ENCODE measurements around the gene P2RY12.

The P2RY12 gene
- 0 reads per million in 3 donors for total RNA-seq

DNA sequence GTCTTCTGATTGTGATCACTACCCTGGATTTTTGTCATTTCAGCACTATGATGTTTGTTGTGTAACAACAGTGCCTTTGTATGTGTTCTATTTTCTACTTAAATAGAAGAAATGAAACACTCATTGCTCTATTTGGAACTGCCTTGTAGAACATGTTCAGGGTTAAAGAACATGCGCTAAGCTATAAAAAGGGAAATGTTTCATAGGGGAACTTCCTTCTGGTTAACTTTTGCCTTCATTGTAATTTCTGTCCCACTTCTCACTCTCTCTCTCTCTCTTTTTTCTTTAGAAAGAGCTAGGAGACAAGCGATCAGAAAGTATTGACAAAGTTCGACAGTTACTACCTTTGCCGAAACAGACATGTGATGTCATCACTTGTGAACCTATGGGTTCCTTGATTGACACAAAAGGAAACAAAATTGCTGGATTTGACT is at the start of gene P2RY12:
Gene P2RY12 (minus strand): TSS at position 13 of the 434 bp plus-strand sequence. CDS start 45,908 bp downstream, outside the sequence.
- DNase-seq = no peak
- Histone ChIP-seq H3K4me3 (ENCODE audit: insufficient read depth, low read depth, low read length, poor library complexity, severe bottlenecking) (no peak within 1 kb of the TSS), H3K27me3 (replicated peaks; ENCODE audit: control insufficient read depth, insufficient read depth, low read length, poor library complexity, severe bottlenecking) (no peaks in the 10 kb centered on the region), H3K4me1 (ENCODE audit: control insufficient read depth, insufficient read depth, low read length, poor library complexity, severe bottlenecking) (no peaks in the 10 kb centered on the region), H3K36me3 (ENCODE audit: control insufficient read depth, insufficient read depth, low read length) (no peaks in the 10 kb centered on the region), H3K27ac (ENCODE audit: insufficient read depth, low read length, poor library complexity, severe bottlenecking) (no peak within 1 kb of the TSS), H3K9me3 (ENCODE audit: control insufficient read depth, low read length) (no peaks in the 10 kb centered on the region)

DNA sequence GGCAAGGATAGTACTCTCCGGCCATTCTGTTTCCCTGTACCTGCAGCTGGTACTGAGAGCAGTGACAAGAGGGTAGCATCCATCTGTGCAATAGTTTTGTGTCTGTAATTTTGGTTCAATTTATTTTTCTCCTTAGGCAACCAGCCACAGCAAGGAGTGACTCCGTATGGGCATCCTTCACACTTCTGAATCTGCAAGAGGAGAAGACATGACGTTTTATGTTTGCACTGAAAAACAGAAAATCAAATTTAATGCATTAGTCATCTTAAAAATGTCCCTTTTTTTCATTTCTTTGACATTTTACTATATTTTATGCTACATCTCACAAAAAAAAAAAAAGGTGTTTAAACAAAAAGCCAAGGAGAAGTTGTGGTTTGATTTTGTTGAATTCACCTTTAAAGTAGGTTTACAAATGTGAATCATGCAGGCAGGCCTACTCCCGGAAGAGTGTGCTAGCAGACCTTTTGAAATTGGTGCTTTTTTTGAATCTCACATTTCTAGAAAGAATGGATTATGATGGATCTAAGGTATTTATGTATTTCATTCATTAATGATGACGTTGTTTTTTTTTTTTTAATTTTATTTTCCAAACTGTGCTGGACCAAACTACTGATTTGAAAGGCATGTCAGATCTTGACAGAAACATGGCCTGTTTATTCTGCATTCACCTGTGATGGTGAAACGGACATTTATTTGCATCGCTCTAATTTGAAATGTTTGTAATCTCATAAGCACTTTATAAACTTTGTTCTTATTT is 48.2 kb upstream of the P2RY12 start:
- DNase-seq = no peak
- Histone ChIP-seq H3K27ac (ENCODE audit: insufficient read depth, low read length, poor library complexity, severe bottlenecking) (no peak overlapping the region), H3K4me3 (ENCODE audit: insufficient read depth, low read depth, low read length, poor library complexity, severe bottlenecking) (no peak overlapping the region)

DNA sequence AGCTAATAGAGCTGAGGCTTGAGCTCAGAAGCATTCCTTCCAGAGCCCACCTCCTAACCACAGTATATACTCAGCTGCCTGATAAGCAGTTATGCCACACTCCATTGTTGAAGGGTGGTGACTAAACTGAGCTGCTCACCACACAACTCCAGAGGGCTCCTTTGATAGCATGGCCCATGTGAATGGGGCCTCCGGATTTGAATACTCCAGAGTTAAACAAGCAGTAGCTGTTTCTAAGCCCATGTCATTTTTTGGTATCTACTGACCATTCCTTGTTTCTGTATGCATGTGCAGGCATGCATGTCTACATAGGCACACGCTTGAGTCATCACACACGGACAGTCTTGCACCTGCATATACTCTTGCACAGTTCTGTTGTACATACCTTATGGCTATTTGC is 47.4 kb upstream of the P2RY12 start:
- no peak for DNase-seq
- no peaks in the 10 kb centered on the region for H3K4me1 ChIP-seq (ENCODE audit: control insufficient read depth, insufficient read depth, low read length, poor library complexity, severe bottlenecking)
- no peaks in the 10 kb centered on the region for H3K36me3 ChIP-seq (ENCODE audit: control insufficient read depth, insufficient read depth, low read length)
- H3K4me3 ChIP-seq (ENCODE audit: insufficient read depth, low read depth, low read length, poor library complexity, severe bottlenecking) = no peak overlapping the region
- no peak overlapping the region for H3K27ac ChIP-seq (ENCODE audit: insufficient read depth, low read length, poor library complexity, severe bottlenecking)
- H3K9me3 ChIP-seq (ENCODE audit: control insufficient read depth, low read length) = no peaks in the 10 kb centered on the region
- H3K27me3 ChIP-seq (replicated peaks; ENCODE audit: control insufficient read depth, insufficient read depth, low read length, poor library complexity, severe bottlenecking) = no peaks in the 10 kb centered on the region

More for the DNA sequence above, 48.2 kb upstream of the P2RY12 start:
- no peaks in the 10 kb centered on the region for H3K27me3 ChIP-seq (replicated peaks; ENCODE audit: control insufficient read depth, insufficient read depth, low read length, poor library complexity, severe bottlenecking)
- no peaks in the 10 kb centered on the region for H3K36me3 ChIP-seq (ENCODE audit: control insufficient read depth, insufficient read depth, low read length)
- H3K9me3 ChIP-seq (ENCODE audit: control insufficient read depth, low read length) = no peaks in the 10 kb centered on the region
- H3K4me1 ChIP-seq (ENCODE audit: control insufficient read depth, insufficient read depth, low read length, poor library complexity, severe bottlenecking) = no peaks in the 10 kb centered on the region

DNA sequence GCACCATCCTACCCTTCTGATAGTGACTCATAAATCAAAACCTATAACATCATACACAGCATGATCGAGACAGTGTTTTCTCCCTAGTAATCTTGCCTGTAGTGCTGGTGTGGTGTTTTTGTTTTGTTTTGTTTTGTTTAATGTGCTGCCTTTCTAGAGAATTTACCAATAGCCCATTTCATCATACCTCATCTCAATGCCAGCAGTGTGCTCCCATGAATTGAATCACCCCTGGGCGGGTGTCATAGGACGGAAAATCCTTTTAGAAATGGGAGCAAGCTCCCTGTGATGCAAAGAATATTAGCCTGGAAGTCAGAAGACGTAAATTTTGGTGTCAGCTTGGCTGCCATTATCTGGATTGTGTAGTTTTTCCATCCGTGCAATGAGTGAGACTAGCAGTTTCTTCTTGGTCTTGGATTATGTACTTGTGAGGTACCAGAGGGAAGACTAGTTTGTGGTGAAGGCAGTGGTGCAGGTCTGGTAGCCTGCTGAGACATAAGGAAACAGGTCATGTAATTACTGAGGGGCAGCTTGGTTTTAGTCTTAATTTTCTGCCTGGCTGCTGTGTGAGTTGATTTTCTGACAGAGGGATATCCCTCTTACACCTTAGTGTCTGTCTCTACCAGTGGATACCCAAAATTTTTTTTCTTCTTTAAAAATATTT is 46.4 kb upstream of the P2RY12 start:
- no peak overlapping the region for H3K27ac ChIP-seq (ENCODE audit: insufficient read depth, low read length, poor library complexity, severe bottlenecking)
- no peak overlapping the region for H3K4me3 ChIP-seq (ENCODE audit: insufficient read depth, low read depth, low read length, poor library complexity, severe bottlenecking)
- no peaks in the 10 kb centered on the region for H3K36me3 ChIP-seq (ENCODE audit: control insufficient read depth, insufficient read depth, low read length)
- H3K9me3 ChIP-seq (ENCODE audit: control insufficient read depth, low read length) = no peaks in the 10 kb centered on the region
- H3K4me1 ChIP-seq (ENCODE audit: control insufficient read depth, insufficient read depth, low read length, poor library complexity, severe bottlenecking) = no peaks in the 10 kb centered on the region
- DNase-seq = no peak
- H3K27me3 ChIP-seq (replicated peaks; ENCODE audit: control insufficient read depth, insufficient read depth, low read length, poor library complexity, severe bottlenecking) = no peaks in the 10 kb centered on the region

DNA sequence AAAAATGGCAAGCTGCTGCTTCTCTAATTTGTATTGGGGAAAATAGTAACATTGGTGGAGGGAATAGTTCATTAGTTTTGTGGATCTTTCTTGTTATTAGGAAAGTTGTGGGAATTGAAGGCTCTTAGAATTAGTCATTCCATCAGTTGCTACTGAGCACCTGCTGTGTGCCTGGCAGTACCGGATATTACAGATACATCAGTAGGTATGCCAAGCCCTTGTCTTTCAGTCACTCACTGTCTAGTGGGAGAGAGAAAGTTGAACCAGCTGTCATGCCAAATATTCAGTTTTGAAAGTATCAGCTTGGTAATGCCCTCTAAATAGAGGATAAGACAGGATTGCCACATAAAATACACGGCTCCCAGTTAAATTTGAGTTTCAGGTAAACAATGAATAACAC is 43.8 kb upstream of the P2RY12 start:
- Histone ChIP-seq H3K4me3 (ENCODE audit: insufficient read depth, low read depth, low read length, poor library complexity, severe bottlenecking) (no peak overlapping the region), H3K27ac (ENCODE audit: insufficient read depth, low read length, poor library complexity, severe bottlenecking) (no peak overlapping the region), H3K4me1 (ENCODE audit: control insufficient read depth, insufficient read depth, low read length, poor library complexity, severe bottlenecking) (no peaks in the 10 kb centered on the region), H3K9me3 (ENCODE audit: control insufficient read depth, low read length) (no peaks in the 10 kb centered on the region), H3K27me3 (replicated peaks; ENCODE audit: control insufficient read depth, insufficient read depth, low read length, poor library complexity, severe bottlenecking) (no peaks in the 10 kb centered on the region), H3K36me3 (ENCODE audit: control insufficient read depth, insufficient read depth, low read length) (no peaks in the 10 kb centered on the region)
- no peak for DNase-seq

DNA sequence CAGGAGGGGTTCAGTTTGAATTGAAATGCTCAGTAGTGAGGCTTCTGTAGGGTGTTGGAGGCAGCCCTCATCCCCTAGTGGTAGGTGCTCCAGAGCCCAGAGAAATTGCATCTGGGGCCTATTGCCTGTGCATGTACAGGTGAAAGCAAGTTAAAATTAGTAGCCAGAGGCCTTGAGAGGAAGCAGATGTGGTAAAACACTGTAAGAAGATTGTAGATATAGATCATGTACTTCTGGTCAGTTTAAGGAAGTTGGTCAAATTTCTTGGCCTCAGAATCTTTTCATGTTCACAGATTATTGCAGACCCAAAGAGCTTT is 41.7 kb upstream of the P2RY12 start:
- no peak overlapping the region for H3K4me3 ChIP-seq (ENCODE audit: insufficient read depth, low read depth, low read length, poor library complexity, severe bottlenecking)
- no peak overlapping the region for H3K27ac ChIP-seq (ENCODE audit: insufficient read depth, low read length, poor library complexity, severe bottlenecking)
- H3K4me1 ChIP-seq (ENCODE audit: control insufficient read depth, insufficient read depth, low read length, poor library complexity, severe bottlenecking) = no peaks in the 10 kb centered on the region
- no peaks in the 10 kb centered on the region for H3K36me3 ChIP-seq (ENCODE audit: control insufficient read depth, insufficient read depth, low read length)
- no peaks in the 10 kb centered on the region for H3K9me3 ChIP-seq (ENCODE audit: control insufficient read depth, low read length)
- no peak for DNase-seq
- no peaks in the 10 kb centered on the region for H3K27me3 ChIP-seq (replicated peaks; ENCODE audit: control insufficient read depth, insufficient read depth, low read length, poor library complexity, severe bottlenecking)

DNA sequence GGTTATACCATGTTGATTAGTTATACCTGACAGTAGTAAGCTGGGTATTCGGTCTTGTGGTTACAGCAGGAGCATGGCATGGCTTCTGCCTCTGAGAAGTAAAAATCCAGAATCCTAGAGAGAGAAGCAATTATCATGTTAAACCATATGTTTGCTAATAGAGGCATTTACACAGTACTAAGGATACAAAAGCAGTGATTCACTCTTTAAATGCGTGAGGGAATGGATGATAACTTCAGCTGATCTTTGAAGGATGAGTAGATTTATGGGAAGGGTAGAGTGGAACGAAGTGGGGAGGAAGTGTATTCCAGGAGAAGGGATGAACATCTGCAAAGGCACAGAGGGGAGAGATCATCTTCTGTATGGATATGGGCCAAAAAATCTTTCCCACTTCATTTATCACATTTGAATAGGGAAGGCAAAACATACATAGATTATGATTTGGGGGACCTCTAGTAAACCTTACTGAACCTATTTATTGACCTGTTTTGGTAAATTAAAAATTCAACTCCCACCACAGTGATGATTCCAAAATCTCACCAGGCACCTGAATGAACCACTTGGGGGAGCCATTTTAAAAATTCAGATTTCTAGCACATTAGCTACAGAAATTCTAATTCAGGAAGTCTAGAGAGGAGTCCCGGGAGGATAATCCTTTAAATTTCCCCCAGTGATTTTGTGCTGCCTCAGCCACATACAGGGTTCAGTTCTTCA is 41.2 kb upstream of the P2RY12 start:
- H3K4me3 ChIP-seq (ENCODE audit: insufficient read depth, low read depth, low read length, poor library complexity, severe bottlenecking) = no peak overlapping the region
- no peak overlapping the region for H3K27ac ChIP-seq (ENCODE audit: insufficient read depth, low read length, poor library complexity, severe bottlenecking)
- no peak for DNase-seq
- H3K9me3 ChIP-seq (ENCODE audit: control insufficient read depth, low read length) = no peaks in the 10 kb centered on the region
- H3K4me1 ChIP-seq (ENCODE audit: control insufficient read depth, insufficient read depth, low read length, poor library complexity, severe bottlenecking) = no peaks in the 10 kb centered on the region
- no peaks in the 10 kb centered on the region for H3K36me3 ChIP-seq (ENCODE audit: control insufficient read depth, insufficient read depth, low read length)
- no peaks in the 10 kb centered on the region for H3K27me3 ChIP-seq (replicated peaks; ENCODE audit: control insufficient read depth, insufficient read depth, low read length, poor library complexity, severe bottlenecking)

DNA sequence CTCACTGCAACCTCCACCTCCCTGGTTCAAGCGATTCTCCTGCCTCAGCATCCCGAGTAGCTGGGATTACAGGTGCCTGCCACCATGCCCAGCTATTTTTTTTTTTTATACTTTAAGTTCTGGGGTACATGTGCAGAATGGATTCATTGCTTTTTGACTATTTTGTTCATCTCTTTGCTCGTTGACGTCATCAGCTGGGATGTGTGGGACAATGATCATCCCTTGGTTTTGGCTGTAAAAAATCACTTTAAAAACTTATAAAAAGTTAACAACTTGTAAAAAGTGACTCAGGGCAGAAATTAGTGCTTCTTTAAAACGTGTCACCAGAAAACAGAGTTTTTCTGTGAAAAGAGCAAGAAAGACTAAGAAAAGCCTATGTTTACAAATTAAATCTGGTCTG is 38.5 kb upstream of the P2RY12 start:
- Histone ChIP-seq H3K36me3 (ENCODE audit: control insufficient read depth, insufficient read depth, low read length) (no peaks in the 10 kb centered on the region), H3K27ac (ENCODE audit: insufficient read depth, low read length, poor library complexity, severe bottlenecking) (no peak overlapping the region), H3K4me1 (ENCODE audit: control insufficient read depth, insufficient read depth, low read length, poor library complexity, severe bottlenecking) (no peaks in the 10 kb centered on the region), H3K4me3 (ENCODE audit: insufficient read depth, low read depth, low read length, poor library complexity, severe bottlenecking) (no peak overlapping the region), H3K9me3 (ENCODE audit: control insufficient read depth, low read length) (no peaks in the 10 kb centered on the region), H3K27me3 (replicated peaks; ENCODE audit: control insufficient read depth, insufficient read depth, low read length, poor library complexity, severe bottlenecking) (no peaks in the 10 kb centered on the region)
- no peak for DNase-seq

DNA sequence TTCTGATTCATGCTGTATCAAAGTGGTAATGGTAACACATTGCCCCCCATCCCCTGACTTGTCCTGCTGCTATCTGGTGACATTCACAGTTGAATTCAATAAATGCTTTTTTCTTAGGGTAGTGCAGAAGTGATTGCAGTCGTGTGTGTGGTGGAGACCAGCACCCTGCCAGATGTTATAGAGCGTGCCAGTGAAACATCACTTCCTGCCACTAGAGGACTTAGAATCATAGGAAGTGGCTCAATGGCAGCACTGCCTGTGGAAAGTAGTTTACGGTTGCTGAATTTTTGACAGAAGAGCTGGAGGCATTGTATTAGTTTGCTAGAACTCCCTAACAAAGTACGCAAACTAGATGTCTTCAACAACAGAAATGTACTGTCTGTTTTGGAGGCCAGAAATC is 37.4 kb upstream of the P2RY12 start:
- Histone ChIP-seq H3K27ac (ENCODE audit: insufficient read depth, low read length, poor library complexity, severe bottlenecking) (no peak overlapping the region), H3K36me3 (ENCODE audit: control insufficient read depth, insufficient read depth, low read length) (no peaks in the 10 kb centered on the region), H3K9me3 (ENCODE audit: control insufficient read depth, low read length) (no peaks in the 10 kb centered on the region), H3K27me3 (replicated peaks; ENCODE audit: control insufficient read depth, insufficient read depth, low read length, poor library complexity, severe bottlenecking) (no peaks in the 10 kb centered on the region), H3K4me3 (ENCODE audit: insufficient read depth, low read depth, low read length, poor library complexity, severe bottlenecking) (no peak overlapping the region), H3K4me1 (ENCODE audit: control insufficient read depth, insufficient read depth, low read length, poor library complexity, severe bottlenecking) (no peaks in the 10 kb centered on the region)
- no peak for DNase-seq

DNA sequence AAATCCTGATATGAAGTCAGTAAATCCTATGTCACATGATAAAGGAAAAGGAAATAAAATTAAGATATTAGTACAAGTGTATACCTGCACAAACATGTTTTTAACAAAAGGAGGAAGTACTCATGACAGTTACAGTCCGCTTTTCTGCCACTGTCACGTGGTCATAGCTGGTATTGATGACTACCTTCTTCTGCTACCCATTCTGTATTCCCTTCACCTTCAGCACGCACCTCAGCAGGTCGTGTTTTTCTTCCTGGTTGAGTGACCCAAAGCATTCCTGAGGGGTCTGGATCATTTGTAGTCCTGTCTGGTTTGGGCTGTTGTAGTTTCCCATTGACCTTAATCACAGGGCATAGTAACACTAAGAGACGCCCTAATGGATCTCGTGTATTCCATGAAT is 35.3 kb upstream of the P2RY12 start:
- no peak overlapping the region for H3K27ac ChIP-seq (ENCODE audit: insufficient read depth, low read length, poor library complexity, severe bottlenecking)

More for the DNA sequence above, 35.3 kb upstream of the P2RY12 start:
- DNase-seq = no peak
- Histone ChIP-seq H3K4me3 (ENCODE audit: insufficient read depth, low read depth, low read length, poor library complexity, severe bottlenecking) (no peak overlapping the region), H3K27me3 (replicated peaks; ENCODE audit: control insufficient read depth, insufficient read depth, low read length, poor library complexity, severe bottlenecking) (no peaks in the 10 kb centered on the region), H3K36me3 (ENCODE audit: control insufficient read depth, insufficient read depth, low read length) (no peaks in the 10 kb centered on the region), H3K4me1 (ENCODE audit: control insufficient read depth, insufficient read depth, low read length, poor library complexity, severe bottlenecking) (no peaks in the 10 kb centered on the region), H3K9me3 (ENCODE audit: control insufficient read depth, low read length) (no peaks in the 10 kb centered on the region)
